HFFc6 (cell line): ENCODE measurements around the gene APEX1. TPM values are rescaled to one million over a fixed set of nuclear protein-coding genes. Genes with fewer than 3 reads are reported as not detected.
A peak's percentile ranks its signal among the peaks of the same experiment; 100 is the strongest.

ENCODE experiments used
- DNase-seq: peaks from one replicate; pipeline ENCODE4 v3.0.0-alpha.2; 2018
- H3K27ac Mint-ChIP-seq: 2 replicates; pipeline ENCODE4 v1.8.0; 2020; ENCODE audit warnings: mild to moderate bottlenecking, mixed read lengths
- H3K27me3 Mint-ChIP-seq: 2 replicates; pipeline ENCODE4 v1.8.0; 2021; ENCODE audit warnings: mild to moderate bottlenecking, moderate library complexity, mixed read lengths; ENCODE audit not compliant: insufficient read depth
- H3K36me3 Mint-ChIP-seq: 2 replicates; pipeline ENCODE4 v1.8.0; 2021; ENCODE audit warnings: low read depth, mixed read lengths
- H3K4me1 Mint-ChIP-seq: 2 replicates; pipeline ENCODE4 v1.8.0; 2020; ENCODE audit warnings: low read depth, mixed read lengths
- H3K4me3 Mint-ChIP-seq: 2 replicates; pipeline ENCODE4 v1.8.0; 2020; ENCODE audit warnings: mild to moderate bottlenecking, moderate library complexity, mixed read lengths
- H3K9me3 Mint-ChIP-seq: 2 replicates; pipeline ENCODE4 v1.8.0; 2020; ENCODE audit warnings: mild to moderate bottlenecking, mixed read lengths
- total RNA-seq, 6 experiments: library from RNA; stranded (reverse); fragmentation: NEBNext Ultra II Directional; extraction: Animal tissue kit (Norgen Biotek cat#: 25700); gene quantifications; 2 replicates in 1 of 6; 3 replicates in 5 of 6; pipeline ENCODE4 v1.2.3, GENCODE V29; 2021
- TF ChIP-seq, protein P1 (sequence below): fragments of 200-600 bp; sonication (generic); IDR thresholded peaks from 2 replicates; pipeline ENCODE4 v1.5.0; 2021; ENCODE audit warnings: antibody characterized with exemption, mild to moderate bottlenecking

Gene APEX1
- total RNA-seq, 6 experiments from 2014 or later, result 161 to 189 (median 184) TPM

DNA sequence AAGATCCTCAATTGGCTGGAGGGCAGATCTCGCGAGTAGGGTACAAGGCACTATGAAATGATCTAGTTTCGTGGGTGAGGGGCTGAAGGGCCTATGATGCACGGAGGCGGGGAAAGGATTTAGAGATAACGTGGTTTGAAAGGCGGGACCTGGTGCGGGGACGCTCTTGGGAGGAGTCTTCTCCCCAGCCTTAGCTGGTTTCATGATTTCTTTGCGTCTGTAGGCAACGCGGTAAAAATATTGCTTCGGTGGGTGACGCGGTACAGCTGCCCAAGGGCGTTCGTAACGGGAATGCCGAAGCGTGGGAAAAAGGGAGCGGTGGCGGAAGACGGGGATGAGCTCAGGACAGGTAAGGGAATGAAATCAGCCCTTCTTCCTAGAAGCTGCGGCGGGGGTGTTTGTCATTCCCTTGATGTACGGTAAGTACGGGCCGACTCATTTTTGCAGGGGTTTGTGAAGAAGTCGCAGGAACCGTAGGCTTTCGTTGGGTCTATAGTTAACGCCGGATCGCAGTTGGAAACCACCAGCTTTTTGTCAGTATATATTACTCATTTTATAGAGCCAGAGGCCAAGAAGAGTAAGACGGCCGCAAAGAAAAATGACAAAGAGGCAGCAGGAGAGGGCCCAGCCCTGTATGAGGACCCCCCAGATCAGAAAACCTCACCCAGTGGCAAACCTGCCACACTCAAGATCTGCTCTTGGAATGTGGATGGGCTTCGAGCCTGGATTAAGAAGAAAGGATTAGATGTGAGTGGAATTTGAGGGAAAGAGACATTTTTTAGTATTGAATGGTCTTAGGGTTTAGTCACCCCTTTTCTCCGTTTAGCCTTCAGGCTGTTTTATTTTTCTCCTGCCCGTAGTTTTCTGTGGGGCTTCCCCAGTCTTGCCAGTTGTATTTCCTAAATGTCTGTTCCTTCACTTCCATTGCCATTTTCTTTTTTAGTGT, 602 bp downstream of the APEX1 start:
- no peak overlapping the region for H3K4me3 Mint-ChIP-seq
- peaks cover 15% of the 10 kb centered on the region for H3K4me1 Mint-ChIP-seq
- peaks cover 27% of the 10 kb centered on the region for H3K36me3 Mint-ChIP-seq

DNA sequence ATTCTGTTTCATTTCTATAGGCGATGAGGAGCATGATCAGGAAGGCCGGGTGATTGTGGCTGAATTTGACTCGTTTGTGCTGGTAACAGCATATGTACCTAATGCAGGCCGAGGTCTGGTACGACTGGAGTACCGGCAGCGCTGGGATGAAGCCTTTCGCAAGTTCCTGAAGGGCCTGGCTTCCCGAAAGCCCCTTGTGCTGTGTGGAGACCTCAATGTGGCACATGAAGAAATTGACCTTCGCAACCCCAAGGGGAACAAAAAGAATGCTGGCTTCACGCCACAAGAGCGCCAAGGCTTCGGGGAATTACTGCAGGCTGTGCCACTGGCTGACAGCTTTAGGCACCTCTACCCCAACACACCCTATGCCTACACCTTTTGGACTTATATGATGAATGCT, 1.9 kb downstream of the APEX1 start:
- no peak for DNase-seq
- TF ChIP-seq, protein P1, sequence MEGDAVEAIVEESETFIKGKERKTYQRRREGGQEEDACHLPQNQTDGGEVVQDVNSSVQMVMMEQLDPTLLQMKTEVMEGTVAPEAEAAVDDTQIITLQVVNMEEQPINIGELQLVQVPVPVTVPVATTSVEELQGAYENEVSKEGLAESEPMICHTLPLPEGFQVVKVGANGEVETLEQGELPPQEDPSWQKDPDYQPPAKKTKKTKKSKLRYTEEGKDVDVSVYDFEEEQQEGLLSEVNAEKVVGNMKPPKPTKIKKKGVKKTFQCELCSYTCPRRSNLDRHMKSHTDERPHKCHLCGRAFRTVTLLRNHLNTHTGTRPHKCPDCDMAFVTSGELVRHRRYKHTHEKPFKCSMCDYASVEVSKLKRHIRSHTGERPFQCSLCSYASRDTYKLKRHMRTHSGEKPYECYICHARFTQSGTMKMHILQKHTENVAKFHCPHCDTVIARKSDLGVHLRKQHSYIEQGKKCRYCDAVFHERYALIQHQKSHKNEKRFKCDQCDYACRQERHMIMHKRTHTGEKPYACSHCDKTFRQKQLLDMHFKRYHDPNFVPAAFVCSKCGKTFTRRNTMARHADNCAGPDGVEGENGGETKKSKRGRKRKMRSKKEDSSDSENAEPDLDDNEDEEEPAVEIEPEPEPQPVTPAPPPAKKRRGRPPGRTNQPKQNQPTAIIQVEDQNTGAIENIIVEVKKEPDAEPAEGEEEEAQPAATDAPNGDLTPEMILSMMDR, result no peak
- Mint-ChIP-seq H3K4me1 (peaks cover 21% of the 10 kb centered on the region), H3K27me3 (peaks cover 2% of the 10 kb centered on the region; the same call in 1 of the 2 replicates), H3K36me3 (peaks cover 21% of the 10 kb centered on the region; the same call in 1 of the 2 replicates), H3K4me3 (no peak overlapping the region), H3K9me3 (no peaks in the 10 kb centered on the region), H3K27ac (no peak overlapping the region)

More for the DNA sequence above, 602 bp downstream of the APEX1 start:
- TF ChIP-seq, protein P1, result no peak
- Mint-ChIP-seq H3K9me3 (no peaks in the 10 kb centered on the region), H3K27ac (no peak overlapping the region), H3K27me3 (peaks cover 2% of the 10 kb centered on the region; the same call in 1 of the 2 replicates)
- peak; percentile 84 for DNase-seq

DNA sequence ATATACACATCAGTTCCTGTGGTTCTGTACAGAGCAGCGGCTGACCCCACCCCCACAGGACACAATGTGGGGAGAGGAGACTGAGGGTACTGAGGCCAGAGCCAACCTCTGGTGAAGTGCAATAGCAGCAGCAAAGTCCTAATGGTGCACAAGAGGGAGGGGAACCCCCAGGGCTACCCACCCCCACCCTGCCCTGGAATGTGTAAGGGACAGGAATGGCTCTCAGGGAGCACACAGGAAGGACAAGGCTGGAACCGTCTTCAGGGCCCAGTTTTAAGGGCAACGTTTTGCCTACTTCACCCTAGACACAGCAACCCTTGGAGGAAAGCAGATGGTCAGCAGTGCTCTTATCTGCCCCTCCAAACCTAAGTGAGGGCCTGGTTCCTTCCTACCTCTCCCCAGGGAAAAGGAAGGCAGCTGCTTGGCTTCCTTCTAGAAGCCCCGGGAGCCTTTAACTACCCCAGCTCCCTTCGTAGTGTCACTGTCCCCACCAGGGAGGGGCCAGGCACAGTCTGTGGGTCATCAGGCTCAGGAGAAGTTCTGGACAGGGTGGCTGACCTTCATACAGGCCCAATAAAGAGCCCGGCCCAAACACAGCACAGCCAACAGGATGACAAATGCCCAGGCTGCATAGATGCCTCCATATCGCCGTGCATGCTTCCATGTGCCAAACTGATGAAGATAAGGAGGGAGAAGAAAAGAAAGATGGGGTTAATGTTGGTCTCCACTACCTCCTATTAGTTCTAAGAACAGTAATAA, 3.2 kb downstream of the APEX1 start:
- Mint-ChIP-seq H3K36me3 (peaks cover 16% of the 10 kb centered on the region; the same call in 1 of the 2 replicates), H3K4me3 (no peak overlapping the region), H3K27me3 (peaks cover 2% of the 10 kb centered on the region; the same call in 1 of the 2 replicates), H3K27ac (peak overlapping the region; percentile 55; the same call in 1 of the 2 replicates), H3K9me3 (no peaks in the 10 kb centered on the region), H3K4me1 (peaks cover 26% of the 10 kb centered on the region)
- DNase-seq, result no peak
- TF ChIP-seq, protein P1, result no peak

DNA sequence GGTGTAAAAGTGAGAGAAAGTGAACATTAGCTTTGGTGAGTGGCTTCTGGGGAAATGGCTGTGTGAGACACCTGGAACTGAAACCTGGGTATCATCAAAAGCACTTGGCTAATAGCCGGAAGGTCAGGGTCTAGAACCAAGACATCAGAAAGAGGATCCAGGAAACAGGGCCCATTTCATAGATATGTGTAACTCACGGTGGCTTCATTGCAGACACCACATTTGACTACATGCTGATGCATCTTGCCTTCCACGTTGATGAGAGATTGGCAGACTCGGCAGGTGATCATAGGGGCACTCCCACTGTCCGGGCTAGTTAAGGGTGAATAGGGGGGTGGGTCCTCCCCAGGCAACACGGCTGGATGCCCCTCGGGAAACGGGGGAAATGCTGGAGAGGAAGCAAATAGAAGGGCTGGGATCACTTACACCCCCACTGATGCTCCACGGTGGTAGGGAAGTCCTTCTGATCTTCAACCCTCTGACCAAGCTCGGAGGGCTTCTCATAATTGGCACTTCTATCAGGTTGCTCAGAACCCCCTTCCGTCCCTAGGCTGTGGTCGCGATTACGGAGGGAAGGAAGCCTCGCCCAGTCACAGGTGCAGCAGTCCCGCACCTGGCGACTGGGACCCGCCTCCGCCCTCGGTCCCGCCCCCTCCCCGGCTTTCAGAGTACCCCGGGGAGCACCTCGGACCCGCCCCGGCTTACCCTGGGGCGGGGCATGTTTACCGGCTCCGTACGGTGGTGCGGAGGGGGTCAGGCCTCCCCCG, 5.6 kb downstream of the APEX1 start:
- no peak for DNase-seq
- H3K27ac Mint-ChIP-seq, result peak overlapping the region; percentile 75

More for the DNA sequence above, 5.6 kb downstream of the APEX1 start:
- peaks cover 16% of the 10 kb centered on the region; the same call in 1 of the 2 replicates for H3K36me3 Mint-ChIP-seq
- TF ChIP-seq, protein P1, result no peak
- peaks cover 7% of the 10 kb centered on the region for H3K27me3 Mint-ChIP-seq
- peak overlapping the region; percentile 96 for H3K4me3 Mint-ChIP-seq
- no peaks in the 10 kb centered on the region for H3K9me3 Mint-ChIP-seq
- peaks cover 26% of the 10 kb centered on the region for H3K4me1 Mint-ChIP-seq
